OCI-LY3 (cell line): ENCODE measurements around the gene ZFYVE28.

Experiments used
- H2AFZ ChIP-seq: fragments of 200-600, 300-600 bp; shearing (Covaris generic); 2 replicates; pipeline ENCODE4 v1.6.0; 2014; ENCODE audit warnings: antibody characterized with exemption, low read depth, low read length
- H3K27ac ChIP-seq: fragments of 200-600, 300-600 bp; sonication (generic); 2 replicates; pipeline ENCODE4 v1.5.1; 2014; ENCODE audit warnings: mild to moderate bottlenecking, low read length, moderate library complexity, mixed read lengths
- H3K27me3 ChIP-seq: fragments of 200-600, 300-600 bp; sonication (generic); 2 replicates; pipeline ENCODE4 v1.6.1; 2014; ENCODE audit warnings: low read depth, low read length, mixed read lengths
- H3K36me3 ChIP-seq: fragments of 200-600, 300-600 bp; sonication (generic); replicated peaks from 2 replicates; pipeline ENCODE3; 2014; ENCODE audit warnings: low read depth, low read length, mixed read lengths
- H3K4me1 ChIP-seq: fragments of 300-600, 200-600 bp; sonication (generic); 2 replicates; pipeline ENCODE4 v1.6.1; 2014; ENCODE audit warnings: low read length, mixed read lengths
- H3K4me2 ChIP-seq: fragments of 200-600, 300-600 bp; sonication (generic); 2 replicates; pipeline ENCODE4 v1.6.1; 2014; ENCODE audit warnings: low read length, mixed read lengths
- H3K4me3 ChIP-seq: fragments of 300-600, 200-600 bp; sonication (generic); 2 replicates; pipeline ENCODE4 v1.5.1; 2014; ENCODE audit warnings: antibody characterized with exemption, mild to moderate bottlenecking, low read length, moderate library complexity
- H3K79me2 ChIP-seq: fragments of 300-600, 200-600 bp; shearing (Covaris generic); 2 replicates; pipeline ENCODE4 v1.6.1; 2014; ENCODE audit warnings: mild to moderate bottlenecking, low read length, mixed read lengths
- H3K9ac ChIP-seq: fragments of 300-600, 200-600 bp; shearing (Covaris generic); 2 replicates; pipeline ENCODE4 v1.6.0; 2014; ENCODE audit warnings: mild to moderate bottlenecking, low read length, moderate library complexity
- H3K9me3 ChIP-seq: fragments of 200-600, 300-600 bp; shearing (Covaris generic); 2 replicates; pipeline ENCODE4 v1.6.1; 2014; ENCODE audit warnings: low read length, mixed read lengths; ENCODE audit not compliant: insufficient read depth
- H4K20me1 ChIP-seq: fragments of 200-600, 300-600 bp; sonication (generic); 2 replicates; pipeline ENCODE4 v1.6.1; 2016; ENCODE audit warnings: low read length, mixed read lengths; ENCODE audit not compliant: insufficient read depth
- EZH2phosphoT487 ChIP-seq: fragments of 200-600 bp; shearing (Covaris generic); IDR thresholded peaks from 2 replicates; pipeline ENCODE4 v1.6.1; 2018; ENCODE audit warnings: antibody characterized with exemption, mixed run types, low read depth
- TF ChIP-seq, protein P1 (sequence below): fragments of 200-600, 300-600 bp; sonication (generic); IDR thresholded peaks from 2 replicates; pipeline ENCODE4 v1.5.1; 2014; ENCODE audit warnings: antibody characterized with exemption, low read length, low read depth

ZFYVE28 gene

DNA sequence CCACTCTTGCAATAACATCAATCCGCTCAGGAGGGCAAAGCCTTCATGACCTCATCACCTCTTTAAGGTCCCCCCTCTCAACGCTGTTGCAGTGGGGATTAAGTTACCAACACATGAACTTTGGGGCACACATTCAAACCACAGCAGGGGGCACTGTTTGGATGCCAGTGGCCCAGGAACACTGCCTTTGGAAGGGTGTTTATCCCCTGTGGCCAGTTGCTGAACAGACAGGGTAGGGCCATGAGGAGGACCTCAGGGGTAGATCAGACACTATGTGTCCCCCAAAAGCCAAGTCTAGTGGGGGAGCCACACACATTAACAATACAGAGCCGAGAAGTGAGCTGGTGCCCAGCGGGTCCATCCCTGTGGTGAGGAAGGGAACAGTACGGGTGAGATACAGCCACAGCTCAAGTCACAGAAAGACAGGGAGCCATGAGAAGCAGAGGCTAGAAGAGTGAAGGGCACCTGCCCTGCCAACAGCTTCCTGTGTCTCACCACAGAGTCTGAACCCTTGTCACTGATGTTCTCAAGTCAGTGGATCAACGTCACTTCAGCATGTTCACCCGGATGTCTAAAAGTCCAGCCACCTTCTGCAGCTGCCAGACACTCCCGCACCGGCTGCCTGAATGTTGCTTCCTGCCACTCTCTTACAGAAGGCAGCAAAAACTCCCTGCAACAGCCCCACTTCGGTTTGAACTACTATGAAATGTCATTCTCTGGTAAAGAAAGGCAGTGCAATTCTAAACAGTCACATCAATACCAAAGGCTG, 136.7 kb downstream of the ZFYVE28 start:
- Histone ChIP-seq H3K9ac (no peak overlapping the region; the same call in 1 of the 2 replicates), H2AFZ (peak overlapping the region; percentile 74; the same call in 1 of the 2 replicates), H3K36me3 (no peaks in the 10 kb centered on the region), H3K27ac (peak overlapping the region; percentile 33), H3K4me3 (no peak overlapping the region), H3K9me3 (no peaks in the 10 kb centered on the region), H3K4me1 (peaks cover 14% of the 10 kb centered on the region), H3K79me2 (no peaks in the 10 kb centered on the region), H4K20me1 (no peaks in the 10 kb centered on the region), H3K27me3 (no peaks in the 10 kb centered on the region), H3K4me2 (peak overlapping the region; percentile 44)
- TF ChIP-seq EZH2phosphoT487: no peak
- TF ChIP-seq, protein P1, sequence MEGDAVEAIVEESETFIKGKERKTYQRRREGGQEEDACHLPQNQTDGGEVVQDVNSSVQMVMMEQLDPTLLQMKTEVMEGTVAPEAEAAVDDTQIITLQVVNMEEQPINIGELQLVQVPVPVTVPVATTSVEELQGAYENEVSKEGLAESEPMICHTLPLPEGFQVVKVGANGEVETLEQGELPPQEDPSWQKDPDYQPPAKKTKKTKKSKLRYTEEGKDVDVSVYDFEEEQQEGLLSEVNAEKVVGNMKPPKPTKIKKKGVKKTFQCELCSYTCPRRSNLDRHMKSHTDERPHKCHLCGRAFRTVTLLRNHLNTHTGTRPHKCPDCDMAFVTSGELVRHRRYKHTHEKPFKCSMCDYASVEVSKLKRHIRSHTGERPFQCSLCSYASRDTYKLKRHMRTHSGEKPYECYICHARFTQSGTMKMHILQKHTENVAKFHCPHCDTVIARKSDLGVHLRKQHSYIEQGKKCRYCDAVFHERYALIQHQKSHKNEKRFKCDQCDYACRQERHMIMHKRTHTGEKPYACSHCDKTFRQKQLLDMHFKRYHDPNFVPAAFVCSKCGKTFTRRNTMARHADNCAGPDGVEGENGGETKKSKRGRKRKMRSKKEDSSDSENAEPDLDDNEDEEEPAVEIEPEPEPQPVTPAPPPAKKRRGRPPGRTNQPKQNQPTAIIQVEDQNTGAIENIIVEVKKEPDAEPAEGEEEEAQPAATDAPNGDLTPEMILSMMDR: peak; percentile 43

DNA sequence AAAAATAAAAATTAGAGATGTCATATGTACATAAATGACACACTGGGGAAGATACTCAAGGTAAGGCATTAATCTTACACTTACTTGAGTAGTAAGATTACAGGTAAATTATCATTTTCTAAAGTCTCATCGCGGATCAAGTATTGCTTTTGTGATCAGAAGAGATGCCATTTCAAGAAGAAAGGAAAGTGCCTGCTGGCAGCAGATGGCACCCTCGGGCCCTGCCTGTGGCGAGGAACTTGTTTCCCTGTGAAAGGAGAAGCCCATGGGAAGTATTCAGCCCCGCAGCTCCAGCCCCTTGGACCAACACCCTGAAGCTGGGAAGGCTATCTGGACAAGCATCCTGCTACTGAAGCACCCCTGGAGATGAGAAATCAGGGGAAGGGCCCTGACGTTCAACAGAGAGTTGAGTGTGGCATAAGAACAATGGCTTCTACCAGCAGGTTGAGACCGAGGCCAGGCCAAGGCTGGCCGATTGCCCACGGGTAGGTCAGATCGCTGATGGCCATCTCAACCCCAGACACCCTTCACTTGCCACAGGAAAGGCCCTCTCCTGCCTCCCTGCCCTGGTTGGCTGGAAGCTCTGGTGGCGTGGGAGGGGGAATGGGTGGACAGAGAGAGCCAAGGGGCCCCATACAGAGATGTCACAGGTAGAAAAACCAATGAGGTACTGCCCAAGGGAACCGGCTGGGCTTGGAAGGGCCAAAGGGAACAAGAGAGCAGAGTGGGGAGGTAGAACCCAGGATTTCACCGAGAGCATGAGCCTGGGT, 137.7 kb downstream of the ZFYVE28 start:
- no peaks in the 10 kb centered on the region for H4K20me1 ChIP-seq
- no peaks in the 10 kb centered on the region for H3K79me2 ChIP-seq
- no peak overlapping the region for H3K4me2 ChIP-seq
- H3K4me1 ChIP-seq: peaks cover 14% of the 10 kb centered on the region
- no peak overlapping the region for H3K27ac ChIP-seq
- H3K4me3 ChIP-seq: no peak overlapping the region
- no peaks in the 10 kb centered on the region for H3K9me3 ChIP-seq
- no peaks in the 10 kb centered on the region for H3K27me3 ChIP-seq
- no peak overlapping the region for H3K9ac ChIP-seq
- TF ChIP-seq, protein P1: no peak
- TF ChIP-seq EZH2phosphoT487: no peak
- H2AFZ ChIP-seq: no peak overlapping the region
- H3K36me3 ChIP-seq: no peaks in the 10 kb centered on the region

DNA sequence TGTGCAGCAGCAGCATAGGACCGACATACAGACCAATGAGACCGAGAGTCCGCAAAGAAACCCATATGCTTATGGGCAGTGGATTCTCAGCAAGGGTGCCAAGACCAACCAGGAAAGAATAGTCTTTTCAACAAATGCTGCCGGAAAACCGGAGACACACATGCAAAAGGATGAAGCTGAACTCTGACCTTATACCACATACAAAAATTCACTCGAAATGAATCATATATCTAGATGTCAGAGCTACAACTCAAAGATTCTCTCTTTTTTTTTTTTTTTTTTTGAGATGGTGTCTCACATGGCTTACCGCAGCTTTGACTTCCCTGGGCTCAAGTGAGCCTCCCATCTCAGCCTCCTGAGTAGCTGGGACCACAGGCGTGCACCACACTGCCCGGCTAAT, 140.5 kb downstream of the ZFYVE28 start:
- Histone ChIP-seq H3K9me3 (no peaks in the 10 kb centered on the region), H3K27me3 (no peaks in the 10 kb centered on the region), H3K4me2 (no peak overlapping the region), H2AFZ (no peak overlapping the region), H3K79me2 (no peaks in the 10 kb centered on the region), H3K9ac (no peak overlapping the region), H3K27ac (no peak overlapping the region), H3K36me3 (no peaks in the 10 kb centered on the region), H4K20me1 (no peaks in the 10 kb centered on the region), H3K4me1 (peaks cover 14% of the 10 kb centered on the region), H3K4me3 (no peak overlapping the region)
- TF ChIP-seq, protein P1: no peak
- no peak for TF ChIP-seq EZH2phosphoT487
